ENCODE data around the gene SNRPF.

GRCh38 chr12:95882080-95882479 is 23.3 kb downstream of the SNRPF start:
- TF ChIP-seq CTCF (IDR thresholded peaks at IDR 0.05; ENCODE audit: insufficient read depth, low read length, poor library complexity, severe bottlenecking) (no peak), EZH2phosphoT487 (conservative IDR thresholded peaks at IDR 0.05; ENCODE audit: low read length) (no peak)
